GM18867 (cell line): ENCODE measurements around the gene CTBP2.

Experiments
- ATAC-seq: cut with Tn5 transposase; IDR thresholded peaks from one replicate; pipeline ENCODE4 v1.9.1; 2021; ENCODE audit warnings: mild to moderate bottlenecking, moderate library complexity; ENCODE audit not compliant: unreplicated experiment

Gene CTBP2

GRCh38 chr10:125107166-125107949 lies 53.0 kb downstream of the CTBP2 start:
- ATAC-seq = no peak

- ATAC-seq = no peak
Observed at GRCh38 chr10:125106586-125106985, 53.8 kb downstream of the CTBP2 start.

GRCh38 chr10:125105706-125106255 lies 54.6 kb downstream of the CTBP2 start:
- no peak for ATAC-seq

- no peak for ATAC-seq
Observed at GRCh38 chr10:125105155-125105554, 55.2 kb downstream of the CTBP2 start.

GRCh38 chr10:125104559-125104958 lies 55.8 kb downstream of the CTBP2 start:
- no peak for ATAC-seq

GRCh38 chr10:125103924-125104323 lies 56.4 kb downstream of the CTBP2 start:
- ATAC-seq = no peak

GRCh38 chr10:125103466-125103865 lies 56.9 kb downstream of the CTBP2 start:
- no peak for ATAC-seq

GRCh38 chr10:125102821-125103220 lies 57.5 kb downstream of the CTBP2 start:
- no peak for ATAC-seq

DNA sequence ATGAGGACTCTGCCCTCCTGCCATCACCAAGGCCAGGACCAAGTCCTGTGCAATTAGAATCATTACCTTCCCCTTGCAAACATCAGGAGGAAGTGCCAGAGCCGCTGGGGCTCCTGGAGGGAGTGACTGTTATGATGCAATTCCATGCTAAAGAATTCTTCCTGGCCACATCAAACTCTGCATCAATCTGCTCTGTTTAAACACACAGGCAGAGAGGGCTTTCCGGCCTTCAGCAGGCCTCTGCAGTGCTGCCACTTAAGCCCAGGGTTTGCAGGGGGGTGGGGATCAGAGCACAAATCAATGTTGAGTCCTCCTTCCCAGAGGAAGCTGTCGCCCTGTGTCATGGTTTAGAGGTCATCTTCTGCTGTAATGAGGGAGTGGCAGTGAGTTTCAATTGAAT lies 58.1 kb downstream of the CTBP2 start:
- no peak for ATAC-seq

DNA sequence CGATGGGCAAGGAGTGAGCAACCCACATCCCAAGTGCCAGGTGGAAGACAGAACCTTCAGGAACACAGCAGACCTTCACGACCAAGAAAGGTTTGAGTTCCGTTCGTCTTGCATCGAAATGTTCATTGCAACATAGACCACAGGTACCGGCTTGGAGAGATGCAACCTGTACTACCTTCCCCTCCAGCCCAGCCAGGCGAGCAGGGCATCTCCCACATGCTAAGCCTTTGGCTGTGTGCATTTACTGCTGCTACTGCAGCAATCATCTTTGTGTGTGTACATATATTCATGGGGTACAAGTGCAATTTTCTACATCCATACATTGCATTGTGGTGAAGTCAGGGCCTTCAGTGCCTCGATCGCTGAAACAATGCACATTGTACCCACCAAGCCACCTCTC lies 58.8 kb downstream of the CTBP2 start:
- no peak for ATAC-seq

DNA sequence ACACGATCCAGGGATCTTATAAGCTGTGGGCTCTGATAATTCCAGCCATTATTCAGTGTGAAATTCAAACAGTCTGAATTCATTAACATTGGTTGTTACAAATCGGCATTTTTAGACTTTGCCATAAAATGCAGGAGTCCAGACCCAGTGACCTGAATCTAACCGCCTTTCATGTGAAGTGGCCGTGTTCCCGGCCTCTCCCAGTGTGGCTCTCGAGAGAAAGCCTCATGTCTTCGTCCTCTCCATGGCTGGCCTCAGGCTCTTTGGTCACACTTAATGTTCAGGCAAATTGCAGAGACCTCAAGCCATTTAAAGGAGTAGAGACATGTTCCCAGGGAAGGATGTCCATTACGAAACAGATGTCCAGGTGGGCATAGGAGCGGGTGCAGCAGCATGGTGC lies 59.3 kb downstream of the CTBP2 start:
- no peak for ATAC-seq

- no peak for ATAC-seq
Observed at GRCh38 chr10:125097409-125098070, 62.8 kb downstream of the CTBP2 start.

- no peak for ATAC-seq
Observed at GRCh38 chr10:125096975-125097374, 63.4 kb downstream of the CTBP2 start.

GRCh38 chr10:125096371-125096770 lies 64.0 kb downstream of the CTBP2 start:
- ATAC-seq = no peak

- no peak for ATAC-seq
Observed at GRCh38 chr10:125095776-125096175, 64.6 kb downstream of the CTBP2 start.

DNA sequence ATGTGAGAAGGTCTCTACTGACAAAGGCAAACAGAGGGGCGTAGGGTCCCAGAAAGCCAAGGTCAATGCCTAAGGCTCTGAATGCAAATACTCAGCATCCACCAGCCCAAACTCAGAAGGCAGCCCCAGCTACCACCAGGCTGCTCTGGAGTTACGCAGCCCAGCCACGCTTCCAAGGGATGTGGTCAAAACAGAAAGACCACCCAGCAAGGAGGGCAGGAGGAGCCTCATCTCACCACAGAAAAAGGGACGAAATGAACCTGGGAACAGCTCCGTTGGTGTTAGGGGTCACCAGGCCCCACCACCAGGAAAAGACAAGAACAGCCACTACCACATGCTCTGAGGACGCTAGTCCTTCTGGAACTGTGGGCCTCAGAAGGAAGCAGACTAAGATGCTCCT lies 65.1 kb downstream of the CTBP2 start:
- ATAC-seq = no peak

DNA sequence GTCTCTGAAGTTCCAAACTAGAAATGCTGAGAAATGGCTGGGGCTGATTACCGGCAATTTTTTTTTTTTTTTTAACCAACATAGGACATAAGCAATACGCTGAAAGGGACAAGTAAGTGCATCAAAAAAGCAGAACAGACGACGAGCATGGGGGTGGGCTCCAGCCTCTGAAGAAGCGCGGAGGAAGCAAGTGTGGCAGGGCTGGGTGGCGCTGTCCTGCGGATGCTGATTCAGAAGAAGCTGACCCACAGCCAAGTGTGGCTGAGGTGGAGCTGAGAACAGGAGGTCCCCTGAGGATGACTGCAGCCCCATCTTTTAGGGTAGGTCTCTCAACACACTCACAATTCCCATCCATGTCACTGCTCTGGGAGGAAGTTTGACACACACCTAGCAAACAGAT lies 65.6 kb downstream of the CTBP2 start:
- no peak for ATAC-seq

DNA sequence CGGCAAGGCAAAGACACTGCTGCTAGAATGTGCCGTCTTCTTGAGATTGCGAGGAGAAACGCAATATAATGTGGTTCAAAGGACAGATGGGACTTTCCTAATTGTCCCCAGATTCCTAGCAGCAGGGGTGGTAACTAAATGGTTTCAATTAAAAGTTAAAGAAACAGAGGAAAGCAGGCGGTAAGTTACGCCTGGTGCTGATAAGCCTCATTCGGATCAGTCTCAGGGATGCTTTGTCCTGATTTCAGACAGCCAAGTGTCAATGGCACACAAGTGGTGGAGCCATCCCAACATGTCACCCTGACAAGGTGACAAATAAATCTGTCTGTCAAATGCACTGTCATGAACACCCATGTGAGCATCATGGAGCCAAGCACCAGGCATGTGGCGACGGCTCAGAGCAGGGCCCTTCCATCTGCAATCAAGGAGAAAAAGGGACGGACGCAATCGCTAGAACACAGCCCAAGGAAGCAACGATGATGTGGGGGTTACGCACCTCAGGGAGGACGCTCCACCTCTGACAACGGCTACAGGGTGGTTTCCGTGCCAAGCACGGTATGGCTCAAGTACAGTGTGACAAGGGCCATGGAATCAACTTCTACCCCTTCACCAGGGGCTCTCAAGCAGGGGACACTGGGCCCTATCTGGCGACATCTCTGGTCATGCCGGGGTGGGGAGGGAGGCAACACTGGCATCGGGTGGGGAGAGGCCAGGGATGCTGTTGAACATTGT lies 66.2 kb downstream of the CTBP2 start:
- no peak for ATAC-seq

DNA sequence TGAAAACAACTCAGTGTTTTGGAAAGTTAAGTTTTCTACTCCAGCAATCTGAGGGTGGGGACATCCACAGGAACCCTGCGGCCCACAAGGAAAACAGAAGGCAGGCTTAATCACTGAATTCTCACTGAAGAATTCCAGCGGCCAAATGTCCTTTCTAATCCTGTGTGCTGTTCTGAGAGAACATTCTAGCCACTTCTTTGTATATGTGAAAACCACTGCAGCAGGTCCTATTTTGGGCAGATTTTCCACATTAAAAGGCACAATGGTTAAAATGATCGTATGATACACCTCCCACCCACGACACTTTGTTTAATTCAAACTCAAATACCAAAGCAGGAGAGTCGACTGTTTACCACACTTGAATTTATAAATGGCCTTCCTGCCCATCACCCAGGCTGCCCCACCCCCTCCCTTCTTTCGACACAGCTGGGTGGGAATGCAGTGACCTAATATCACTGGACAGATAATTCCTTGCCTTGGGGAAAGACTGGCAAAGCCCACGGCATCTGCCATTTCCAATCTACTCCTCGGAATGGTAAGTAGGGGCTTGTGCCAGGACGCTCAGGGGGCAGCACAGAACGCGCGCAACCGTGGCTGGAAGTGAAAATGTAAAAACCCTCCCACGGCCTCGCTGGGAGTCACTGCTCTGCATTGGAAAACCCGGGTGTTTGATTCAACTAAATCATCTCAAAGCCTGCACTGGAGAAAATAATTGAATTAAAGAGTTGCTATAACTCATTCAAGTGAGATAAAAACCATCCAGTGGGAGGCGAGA lies 67.0 kb downstream of the CTBP2 start:
- ATAC-seq = no peak

DNA sequence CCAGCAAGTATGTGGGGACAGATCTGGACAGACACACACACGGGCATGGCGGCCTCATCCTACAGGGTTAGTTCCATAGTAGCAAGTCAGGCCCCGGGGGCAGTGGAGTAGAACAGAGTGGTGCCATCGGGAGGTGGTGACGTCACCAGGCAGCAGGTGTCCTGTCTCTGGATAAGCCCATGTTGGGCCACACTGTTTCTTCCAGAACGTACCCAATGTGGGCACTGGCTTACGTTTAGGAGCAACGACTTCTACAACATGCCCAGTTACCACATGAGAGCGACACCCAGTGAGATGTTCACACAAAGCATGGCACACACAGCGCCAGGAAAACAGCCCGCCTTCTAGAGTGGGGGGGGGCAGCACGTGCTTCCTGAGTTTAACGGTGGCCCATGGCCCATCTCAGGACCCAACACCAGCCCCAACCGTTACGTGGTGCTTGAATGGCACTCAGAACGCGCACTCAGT lies 67.8 kb downstream of the CTBP2 start:
- ATAC-seq = no peak

GRCh38 chr10:125091891-125092290 lies 68.5 kb downstream of the CTBP2 start:
- ATAC-seq = no peak
